ENCODE results near the gene SSR2.
"Not testable (repeated sequence)": the region's sequence is repeated elsewhere in the genome, so short reads cannot be mapped to it uniquely, and the experiment has no call there.

SSR2 gene

DNA sequence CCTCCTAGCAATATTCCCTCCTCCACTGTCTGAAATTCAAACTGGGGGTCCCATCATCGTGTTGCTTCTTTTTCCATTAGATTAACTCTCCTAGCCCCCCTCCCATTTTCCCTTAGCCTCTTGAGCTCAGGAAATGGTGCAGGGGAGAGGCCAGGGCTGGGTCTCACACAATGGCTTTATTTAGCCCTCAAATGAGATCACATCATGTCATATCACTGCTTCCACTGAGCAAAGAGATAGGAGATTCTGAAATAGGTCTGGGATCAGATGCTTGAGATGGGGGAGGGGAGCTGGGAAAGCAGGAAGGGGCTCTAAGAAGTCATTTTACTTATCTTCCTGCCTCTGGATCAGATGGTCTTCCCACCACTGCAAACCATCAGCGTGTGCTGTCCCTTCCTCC is 24.6 kb downstream of the SSR2 start:
- no peak for DNase-seq (ENCODE audit: low read depth in 4 of 4, low spot score in 1 of 4)

DNA sequence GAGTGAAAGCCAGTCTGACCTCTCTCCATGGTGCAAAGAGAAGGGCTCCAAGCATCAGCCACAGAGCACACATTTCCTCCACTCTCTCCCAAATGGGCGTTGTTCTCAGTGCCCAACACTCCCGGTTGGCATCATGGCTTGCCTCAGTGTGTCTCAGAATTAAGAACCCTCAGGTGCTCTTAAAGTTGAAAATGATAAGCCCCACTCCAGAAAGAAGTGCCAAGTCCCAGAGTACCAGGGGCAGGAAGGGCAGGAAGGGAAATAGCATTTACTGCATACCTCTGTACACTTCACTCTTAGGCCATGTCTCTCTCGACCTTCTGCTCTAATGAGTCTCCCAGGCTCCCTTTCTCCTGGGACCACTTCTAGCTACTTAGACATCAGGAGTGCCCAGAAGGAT is 27.2 kb downstream of the SSR2 start:
- DNase-seq (ENCODE audit: low read depth in 4 of 4, low spot score in 1 of 4): no peak

DNA sequence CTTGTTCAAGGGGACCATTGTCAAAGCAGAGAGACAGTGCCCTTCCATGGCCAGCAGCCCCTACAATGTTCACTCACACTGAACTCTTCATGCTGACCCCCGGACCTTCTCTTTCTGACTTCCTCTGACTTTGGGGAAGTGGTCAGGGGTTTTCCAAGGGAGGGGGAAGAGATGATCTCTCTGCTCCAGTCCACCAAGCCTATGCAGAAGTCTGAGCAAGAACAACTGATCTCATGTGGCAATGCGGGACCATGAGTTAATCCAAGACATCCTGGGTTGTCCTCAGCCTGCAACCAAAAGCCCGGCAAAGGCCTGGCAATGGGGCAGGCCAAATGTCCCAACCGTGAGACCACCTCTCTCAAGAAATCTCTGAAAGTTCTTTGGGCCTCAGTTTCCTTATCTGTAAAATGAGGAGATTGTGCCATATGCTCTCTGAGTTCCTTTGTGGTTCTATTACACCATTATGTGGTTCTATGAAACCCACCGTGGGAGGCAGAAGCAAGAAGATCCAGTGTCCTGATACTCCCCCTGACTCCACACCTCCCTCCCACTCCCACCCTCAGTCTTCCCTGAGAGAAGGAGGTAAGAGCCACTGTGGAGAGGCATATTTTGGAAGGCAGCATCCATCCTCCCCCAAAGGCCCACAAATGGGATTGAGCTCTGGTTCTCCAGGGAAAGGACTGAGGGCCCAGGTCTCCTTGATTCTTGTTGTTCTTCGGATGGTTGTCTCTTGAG is 30.6 kb downstream of the SSR2 start:
- DNase-seq (ENCODE audit: low read depth in 4 of 4, low spot score in 1 of 4): no peak

DNA sequence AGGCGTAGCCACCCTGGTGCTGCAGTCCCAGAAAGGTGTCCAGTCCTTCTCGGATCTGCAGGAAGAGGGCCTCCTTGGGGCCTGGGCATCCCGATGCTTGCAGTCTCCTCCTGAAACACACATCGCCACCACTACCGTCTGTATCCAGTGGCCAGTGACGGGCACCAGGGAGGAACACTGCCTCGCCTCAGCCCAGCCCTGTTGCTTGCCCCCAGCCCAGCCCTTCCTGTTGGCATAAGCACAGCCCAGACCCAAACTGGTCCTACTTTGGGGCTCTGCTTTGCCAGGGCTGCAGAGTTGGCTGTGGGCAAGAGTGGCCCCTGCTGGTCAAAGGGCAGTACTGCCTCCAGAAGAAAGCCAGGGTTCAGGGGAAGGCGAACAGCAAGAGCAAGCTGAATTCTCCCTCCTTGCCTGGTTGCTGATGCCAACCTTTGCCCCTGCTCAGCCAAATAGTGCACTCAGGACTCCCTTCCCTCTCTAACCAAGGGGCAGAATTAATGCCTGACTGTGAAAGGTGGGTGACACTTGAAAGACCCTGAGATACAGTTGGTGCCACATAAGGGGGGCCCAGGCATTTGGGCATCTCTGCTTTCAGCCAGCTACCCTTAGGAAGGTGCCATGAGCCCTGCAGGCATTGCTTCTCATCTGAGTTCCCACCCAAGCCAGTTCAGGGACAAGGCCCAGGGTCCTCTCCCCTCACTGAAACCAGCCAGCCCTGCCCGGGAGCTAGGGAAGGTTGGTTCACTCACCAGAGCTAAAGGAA is 31.3 kb downstream of the SSR2 start:
- DNase-seq (ENCODE audit: low read depth in 4 of 4, low spot score in 1 of 4): peak in 3 of 4 experiments; percentile 52 to 63 (median 59)

DNA sequence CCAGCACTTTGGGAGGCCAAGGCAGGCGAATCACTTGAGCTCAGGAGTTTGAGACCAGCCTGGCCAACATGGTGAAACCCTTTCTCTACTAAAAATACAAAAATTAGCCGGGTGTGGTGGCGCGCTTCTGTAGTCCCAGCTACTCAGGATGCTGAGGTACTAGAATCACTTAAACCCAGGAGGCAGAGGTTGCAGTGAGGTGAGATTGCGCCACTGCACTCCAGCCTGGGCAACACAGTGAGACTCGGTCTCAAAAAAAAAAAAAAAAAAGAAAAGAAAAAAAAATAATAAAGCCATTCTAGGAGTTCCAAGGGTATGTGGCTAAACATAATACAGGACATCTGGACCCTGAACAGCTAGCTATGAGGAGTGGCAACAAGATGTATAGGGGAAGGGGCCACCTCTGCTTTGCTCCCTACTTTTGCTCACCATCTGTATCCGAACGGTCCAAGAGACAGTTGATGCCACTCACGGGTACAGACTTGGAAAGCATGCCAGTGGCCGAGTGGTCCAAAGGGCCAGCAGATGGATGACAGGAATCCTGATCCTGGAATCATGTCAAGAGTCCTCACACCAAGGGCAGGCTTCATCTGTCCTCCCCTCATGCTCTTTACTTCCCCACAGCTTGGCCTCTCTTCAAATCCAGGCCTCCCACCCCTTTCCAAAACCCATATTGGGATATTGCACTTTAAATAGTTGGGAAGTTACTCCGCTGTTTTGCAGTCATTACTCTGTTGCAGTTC is 35.7 kb downstream of the SSR2 start:
- not testable (repeated sequence) for DNase-seq (ENCODE audit: low read depth in 4 of 4, low spot score in 1 of 4)

DNA sequence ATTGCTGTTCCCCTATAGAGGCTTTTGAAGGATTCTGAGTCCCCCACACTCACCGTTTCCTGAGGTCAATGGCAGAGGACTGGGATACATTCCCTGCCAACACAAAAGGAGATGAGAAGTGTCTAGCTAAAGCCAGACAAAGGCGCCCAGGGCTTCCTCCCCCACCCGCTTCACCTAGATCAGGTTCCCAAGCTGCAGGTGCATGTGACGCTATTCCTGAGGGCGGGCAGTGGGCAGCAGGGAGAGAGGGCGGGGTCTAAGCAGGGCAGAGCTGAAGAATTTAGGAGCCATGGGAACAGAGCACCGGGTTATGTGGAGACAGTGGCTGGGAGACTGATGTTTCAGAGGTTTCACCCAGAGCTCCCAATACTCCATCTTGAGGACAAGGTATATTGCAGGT is 36.4 kb downstream of the SSR2 start:
- DNase-seq (ENCODE audit: low read depth in 4 of 4, low spot score in 1 of 4): no peak

DNA sequence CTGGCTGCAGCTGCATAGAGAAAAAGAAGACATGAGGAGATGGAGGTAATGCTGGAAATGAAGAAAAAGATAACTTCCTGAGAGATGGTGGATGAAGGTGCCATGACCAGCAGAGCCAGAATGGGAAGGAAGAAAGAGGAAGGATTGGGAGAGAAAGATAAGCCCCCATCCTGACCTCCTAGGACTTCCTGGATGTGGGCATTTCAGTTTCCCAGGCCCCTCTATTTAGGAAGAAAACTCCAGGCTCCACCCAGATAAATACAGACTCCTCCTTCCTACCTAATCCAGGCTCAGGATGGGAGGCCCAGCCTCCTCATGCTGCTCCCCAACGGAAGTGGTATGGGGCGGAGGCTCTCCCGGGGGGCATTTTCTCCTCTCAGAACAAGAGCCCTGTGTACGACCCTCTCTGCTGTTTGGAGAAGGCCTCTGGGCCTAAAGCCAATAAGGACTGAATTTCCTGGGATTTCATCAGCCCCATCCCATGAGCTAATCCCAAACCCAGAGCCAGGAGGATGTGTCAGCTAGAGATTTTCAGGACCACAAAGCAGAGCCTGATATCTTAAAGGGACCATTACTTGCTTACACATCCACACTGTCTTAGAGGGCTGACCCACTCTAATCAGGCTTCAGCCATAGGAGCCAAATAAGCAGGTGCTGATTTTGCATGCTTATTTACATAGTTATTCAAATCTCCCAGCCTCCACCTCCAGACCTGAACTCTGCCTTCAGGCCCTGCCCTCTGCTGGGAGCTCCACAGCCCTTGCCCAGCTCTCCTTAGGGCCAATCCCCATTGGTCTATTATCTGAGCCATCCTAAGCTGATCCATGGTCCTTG is 37.3 kb downstream of the SSR2 start:
- no peak for DNase-seq (ENCODE audit: low read depth in 4 of 4, low spot score in 1 of 4)

DNA sequence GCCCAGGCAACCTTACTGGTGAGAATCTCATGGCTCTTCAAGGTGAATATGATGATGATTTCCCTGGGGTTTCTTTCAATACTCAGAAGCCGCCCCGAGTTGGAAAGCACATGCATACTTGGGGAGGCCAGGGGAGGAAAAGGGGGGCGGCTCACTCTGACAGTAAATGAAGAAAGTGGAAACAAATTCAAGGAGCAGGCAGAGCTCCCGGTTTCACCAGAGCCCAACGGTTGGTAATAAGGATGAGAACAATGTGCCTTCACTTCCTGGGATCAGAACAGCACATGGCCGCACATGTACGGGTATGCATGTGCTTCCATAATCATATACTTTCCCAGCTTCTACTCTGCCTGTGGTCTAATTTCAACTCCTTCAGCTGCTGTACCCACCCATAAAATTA is 38.6 kb downstream of the SSR2 start:
- no peak for DNase-seq (ENCODE audit: low read depth in 4 of 4, low spot score in 1 of 4)

DNA sequence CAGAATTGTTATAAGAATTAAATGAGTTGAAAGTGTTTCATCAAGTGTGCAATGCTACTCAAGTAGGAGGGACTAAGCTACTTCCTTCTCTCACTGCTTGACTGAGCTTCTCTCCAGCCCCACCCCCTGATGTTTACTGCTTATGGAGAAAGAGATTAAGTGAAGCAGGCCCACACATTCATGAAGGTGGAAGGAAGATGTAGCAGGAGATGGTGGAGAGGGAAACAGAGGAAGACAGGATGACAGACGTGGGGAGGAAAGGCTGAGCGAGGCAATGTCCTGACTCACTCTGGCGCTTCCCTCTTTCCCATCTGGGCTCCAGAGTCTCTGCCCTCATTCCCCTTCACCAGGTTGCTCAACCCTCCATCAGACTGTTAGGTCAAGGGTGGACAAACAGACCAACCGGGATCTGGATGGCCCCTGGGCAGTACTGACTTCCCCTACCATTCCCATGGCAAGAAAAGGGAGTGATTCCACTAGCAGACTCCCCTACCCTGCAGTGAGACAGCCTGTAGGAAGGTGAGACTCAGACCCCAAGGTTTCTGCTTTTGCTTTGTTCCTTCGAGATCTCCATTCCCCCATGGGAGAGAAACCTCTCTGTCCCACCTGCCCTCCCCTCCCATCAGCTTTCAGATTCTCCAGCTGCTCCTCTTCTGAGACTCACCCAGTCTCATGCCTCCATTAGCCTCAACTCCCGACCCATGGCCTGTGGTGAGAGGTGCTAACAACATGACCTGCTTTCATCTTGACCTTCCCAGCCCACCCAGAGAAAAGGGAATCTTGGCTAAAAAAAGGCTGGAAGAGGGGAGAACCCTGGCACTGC is 39.3 kb downstream of the SSR2 start:
- DNase-seq (ENCODE audit: low read depth in 4 of 4, low spot score in 1 of 4): no peak

DNA sequence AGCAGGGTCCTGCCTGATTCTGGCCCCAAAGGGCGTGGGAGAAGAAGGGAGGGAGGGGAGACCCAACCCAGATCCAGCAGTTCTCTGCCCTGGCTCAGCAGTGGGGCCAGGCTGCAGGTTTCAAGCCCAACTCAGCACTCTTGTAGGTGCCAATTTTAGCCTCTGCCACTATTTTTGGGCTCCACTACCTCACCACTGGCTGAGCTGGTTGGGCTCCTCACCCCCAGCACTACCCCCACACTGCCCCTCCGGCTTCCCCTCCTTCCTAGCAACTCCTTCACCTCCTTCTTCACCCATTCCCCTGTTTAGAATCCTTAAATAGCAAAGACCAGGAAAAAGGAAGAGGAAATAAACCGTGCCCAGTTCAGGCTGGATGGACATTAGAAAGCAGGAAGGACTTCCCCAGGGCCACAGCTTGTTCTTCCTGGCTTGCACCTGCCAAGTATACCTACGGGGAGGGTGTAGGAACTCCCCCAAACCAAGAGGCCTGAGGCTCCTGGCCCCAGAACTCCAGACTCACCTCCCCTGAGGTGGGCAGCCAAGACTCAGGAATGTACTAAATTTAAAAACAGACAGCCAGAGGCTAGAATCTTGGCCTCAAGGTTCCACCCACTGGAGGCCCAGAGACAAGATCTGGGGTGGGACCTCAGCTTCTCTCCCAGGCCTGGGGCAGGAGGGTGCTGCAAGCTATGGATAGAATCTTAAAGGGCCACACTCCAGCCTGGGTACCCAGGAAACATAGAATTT is 41.0 kb downstream of the SSR2 start:
- no peak for DNase-seq (ENCODE audit: low read depth in 4 of 4, low spot score in 1 of 4)

DNA sequence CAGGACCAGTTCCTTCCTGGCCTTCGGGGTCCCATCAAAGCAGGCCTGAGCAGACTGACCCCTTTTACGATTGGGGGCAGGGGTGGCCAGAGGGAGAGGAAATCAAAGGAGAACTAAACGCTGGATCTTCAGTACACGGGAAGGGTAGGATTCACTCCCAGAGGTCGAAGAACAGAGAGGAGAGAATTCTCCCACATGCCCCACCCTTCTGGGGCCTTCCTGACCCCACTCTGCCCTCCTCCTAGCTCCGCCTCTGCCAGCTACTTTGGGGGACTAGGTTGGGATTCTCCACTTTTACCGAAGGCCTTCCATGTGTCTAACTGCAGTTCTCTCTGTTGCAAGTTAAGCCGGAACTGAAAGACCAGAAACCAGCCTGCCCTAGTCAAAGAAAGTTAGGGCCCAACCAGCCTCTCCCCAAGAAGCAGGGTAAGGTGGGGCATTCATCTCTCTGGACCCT is 41.8 kb downstream of the SSR2 start:
- DNase-seq (ENCODE audit: low read depth in 4 of 4, low spot score in 1 of 4): no peak

DNA sequence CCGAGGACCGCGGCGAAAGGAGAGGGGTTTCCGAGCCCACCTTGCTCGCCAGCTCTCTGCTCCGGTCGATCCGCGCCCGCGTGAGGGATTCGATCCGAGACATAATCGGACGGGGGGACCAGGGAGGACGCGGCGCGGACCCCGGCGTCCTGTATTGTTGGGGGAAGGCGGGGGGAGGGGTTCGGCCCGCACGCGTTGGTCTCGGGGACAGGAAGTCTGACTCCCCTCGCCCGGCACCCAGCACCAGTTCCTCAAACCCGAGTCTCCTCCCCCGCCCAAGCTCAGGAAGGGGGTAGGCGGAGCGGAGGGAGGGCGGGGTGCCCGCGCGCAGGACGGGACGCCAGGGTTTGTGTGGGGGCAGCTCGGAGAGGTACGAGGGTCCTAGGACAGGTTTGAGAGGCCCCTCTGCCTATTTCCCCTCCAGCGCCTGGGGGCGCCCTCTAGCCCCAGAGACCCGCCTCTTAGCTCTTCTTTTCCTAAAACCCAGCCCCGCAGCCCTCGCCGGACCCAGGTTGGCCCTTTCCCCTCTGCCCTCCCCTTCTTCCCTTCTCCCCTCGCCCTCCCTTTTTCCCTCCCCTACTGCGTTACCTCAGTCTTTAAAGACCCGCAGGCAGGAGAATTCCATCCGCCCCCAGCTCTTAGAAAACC is 42.3 kb downstream of the SSR2 start, which contains the start of gene ARHGEF2:
TSS of gene ARHGEF2 (minus strand) at position 223 of the 648 bp plus-strand sequence. CDS start at position 103, 120 bp downstream.
- peak in 3 of 4 experiments; percentile 57 to 83 (median 72) for DNase-seq (ENCODE audit: low read depth in 4 of 4, low spot score in 1 of 4)

DNA sequence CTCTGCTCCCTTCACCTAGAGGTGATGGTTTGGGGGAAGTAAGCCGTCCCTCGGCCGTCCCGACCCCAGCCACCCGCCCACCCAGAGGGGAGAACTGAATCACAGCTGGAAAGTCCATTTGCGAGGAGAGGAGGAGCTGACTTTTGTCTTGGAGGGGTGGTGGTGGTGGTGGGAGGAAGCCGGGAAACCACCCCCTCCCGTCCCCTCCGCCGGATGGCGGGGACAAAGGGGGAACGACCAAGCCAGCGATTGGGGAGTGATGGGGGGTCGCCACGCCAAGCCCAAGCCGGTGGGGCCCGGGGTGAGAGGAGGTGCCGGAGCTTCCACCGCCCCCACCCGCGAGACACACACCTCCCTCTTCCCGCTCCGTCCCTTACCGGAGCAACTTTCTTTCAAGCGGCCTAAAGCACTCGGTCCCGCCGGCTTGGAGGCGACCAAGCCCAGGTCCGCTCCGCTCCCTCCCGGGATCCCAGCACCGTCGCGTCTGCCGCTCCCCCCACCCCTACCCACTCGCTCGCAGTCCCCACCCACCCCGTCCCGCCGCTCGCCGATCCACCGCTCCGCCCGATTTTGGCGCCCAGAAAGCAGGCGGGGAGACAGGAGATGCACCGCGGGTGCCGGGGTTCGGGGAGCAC is 42.9 kb downstream of the SSR2 start:
- peak in 3 of 4 experiments; percentile 39 to 68 (median 46) for DNase-seq (ENCODE audit: low read depth in 4 of 4, low spot score in 1 of 4)

DNA sequence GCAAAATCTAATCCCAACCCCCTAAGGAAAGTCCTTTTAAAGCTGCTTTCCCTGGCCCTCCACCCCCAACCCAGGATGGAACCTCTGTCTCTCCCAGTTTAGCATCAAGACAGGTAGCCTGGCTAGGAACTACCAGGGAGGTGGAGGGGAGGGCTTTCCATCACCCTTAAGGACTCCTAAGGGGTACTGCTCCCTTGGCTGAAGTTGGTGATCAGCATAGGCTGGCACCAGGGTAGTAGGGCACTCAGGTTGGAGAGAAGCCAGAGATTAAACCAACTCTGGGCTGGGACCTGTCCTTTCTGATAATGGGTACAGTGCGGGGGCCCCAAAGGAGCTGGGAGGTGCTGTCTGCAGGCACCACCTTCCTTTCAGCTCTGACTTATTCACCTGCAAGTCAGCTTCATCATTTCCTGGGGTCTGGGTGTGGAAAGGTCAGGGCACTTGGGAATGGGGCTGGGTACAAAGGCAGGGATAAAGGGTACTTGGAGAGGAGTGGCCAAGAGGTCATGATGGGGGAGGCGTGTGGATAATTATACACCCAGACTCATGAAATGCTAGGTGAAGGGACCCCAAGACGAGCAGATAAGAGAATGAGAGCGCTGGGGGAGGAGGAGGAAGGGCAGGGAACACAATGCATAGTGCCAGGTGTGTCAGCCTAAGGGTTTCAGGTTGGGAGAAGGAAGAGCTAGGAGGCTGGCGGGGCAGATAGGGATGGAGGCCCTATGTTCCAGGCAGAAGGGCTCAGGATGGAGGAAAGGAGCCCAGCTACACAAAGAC is 43.6 kb downstream of the SSR2 start:
- DNase-seq (ENCODE audit: low read depth in 4 of 4, low spot score in 1 of 4): peak in 1 of 4 experiments; percentile 32

DNA sequence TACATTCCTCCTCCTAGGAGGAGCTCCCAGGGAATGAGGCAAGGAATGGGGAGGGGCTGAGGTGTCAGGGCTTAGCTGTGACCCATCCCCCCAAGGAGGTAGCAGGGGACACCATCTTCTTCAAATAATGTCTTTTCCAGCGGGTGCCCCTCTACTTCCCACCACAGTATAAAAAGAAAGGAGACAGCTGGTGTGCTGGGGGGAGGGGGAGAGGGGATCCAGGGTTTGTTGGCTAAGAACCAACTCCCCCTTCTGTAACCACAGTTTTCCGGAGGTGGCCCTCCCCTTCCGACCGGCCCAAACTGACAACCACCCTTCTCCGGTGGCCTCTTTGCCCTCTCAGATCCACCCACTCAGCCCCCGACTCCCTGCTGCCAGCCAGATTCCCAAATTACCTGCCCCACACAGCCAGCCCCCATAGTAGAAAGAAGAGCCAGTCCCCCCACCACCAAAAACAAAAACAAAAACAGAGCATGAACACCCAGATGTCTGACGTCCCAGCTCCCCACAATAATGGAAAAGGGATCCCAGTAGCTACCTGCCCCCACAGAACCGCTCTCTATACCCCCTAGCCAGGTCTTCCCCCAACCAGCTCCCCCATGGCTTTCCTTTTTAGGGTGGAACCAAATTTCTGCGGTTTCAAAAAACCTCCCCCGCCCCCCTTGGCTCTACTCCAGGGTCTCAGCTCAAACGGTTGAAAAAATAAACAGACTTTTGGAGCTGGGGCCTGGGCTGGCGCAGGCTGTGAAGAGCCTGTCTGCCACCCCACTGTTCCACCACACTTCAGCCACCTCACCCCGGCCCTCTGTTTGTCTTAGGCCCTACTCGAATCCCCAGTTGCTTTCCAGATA is 44.5 kb downstream of the SSR2 start:
- DNase-seq (ENCODE audit: low read depth in 4 of 4, low spot score in 1 of 4): peak in 1 of 4 experiments; percentile 37

DNA sequence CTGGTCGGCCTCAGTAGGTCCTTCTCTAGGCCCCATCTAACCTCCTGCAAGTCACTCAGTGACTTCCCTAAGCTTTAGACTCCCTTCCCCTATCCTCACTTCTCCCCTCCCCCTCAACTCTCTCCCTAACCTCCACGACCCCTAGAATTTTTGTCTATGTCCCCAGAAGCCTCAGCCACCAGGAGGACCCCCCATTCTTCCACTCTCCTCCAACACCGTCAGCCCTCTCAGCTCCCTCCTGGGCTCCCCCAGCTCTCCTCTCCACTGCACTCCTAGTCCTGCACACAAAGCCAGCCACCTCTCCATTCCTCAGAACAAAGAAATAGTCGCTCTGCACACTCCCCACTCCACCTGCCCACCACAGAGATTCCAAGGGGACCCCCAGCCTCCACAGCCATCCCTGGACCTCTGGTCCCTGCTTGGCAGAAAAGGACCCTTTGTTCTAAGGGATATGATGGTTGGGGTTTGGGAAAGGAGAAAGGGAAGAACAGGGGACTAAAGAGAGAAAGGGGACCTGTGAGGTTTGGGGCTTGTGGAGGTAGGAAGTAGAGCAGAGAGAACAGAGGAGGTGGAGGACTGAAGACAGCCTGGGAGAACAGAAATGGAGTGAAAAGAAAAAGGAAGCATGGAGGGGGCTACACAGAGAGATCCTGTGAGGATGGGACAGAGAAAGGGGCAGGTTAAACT is 45.2 kb downstream of the SSR2 start:
- no peak for DNase-seq (ENCODE audit: low read depth in 4 of 4, low spot score in 1 of 4)

All from stimulated activated CD4-positive, alpha-beta T cell treated with anti-CD3 and anti-CD28 coated beads, Interleukin-1b, Interleukin-23, amount 100 ng/mL, for 24 hours (primary cell).